GM23338 (cell line): Measurements from ENCODE around the gene NECTIN3. TPM values are rescaled to one million over a fixed set of nuclear protein-coding genes. Genes with fewer than 3 reads are reported as not detected.

Experiments used
- ATAC-seq: fragments of 200-7000 bp; cut with Tn5 transposase; 3 replicates; pipeline ENCODE4 v1.9.1; 2020
- DNase-seq: peaks from one replicate; pipeline ENCODE4 v3.0.0-alpha.2; 2015; ENCODE audit warnings: low spot score
- H2AFZ ChIP-seq: fragments of 200-600 bp; sonication (generic); 2 replicates; pipeline ENCODE4 v1.8.0; 2016; ENCODE audit warnings: antibody characterized with exemption, mild to moderate bottlenecking, moderate library complexity
- H3F3A ChIP-seq: fragments of 200-600 bp; sonication (generic); replicated peaks from 2 replicates; pipeline ENCODE4 v1.8.0; 2017; ENCODE audit warnings: antibody characterized with exemption, mixed run types, low read depth
- H3K27ac ChIP-seq: fragments of 200-600 bp; sonication (generic); 2 replicates; pipeline ENCODE4 v1.6.1; 2016; ENCODE audit warnings: low read depth
- H3K27me3 ChIP-seq: fragments of 200-600 bp; sonication (generic); 2 replicates; pipeline ENCODE4 v1.8.0; 2016; ENCODE audit warnings: mild to moderate bottlenecking, mixed run types, moderate library complexity; ENCODE audit not compliant: insufficient read depth
- H3K36me3 ChIP-seq: fragments of 200-600 bp; sonication (generic); 2 replicates; pipeline ENCODE4 v1.8.0; 2016; ENCODE audit warnings: mild to moderate bottlenecking; ENCODE audit not compliant: insufficient read depth
- H3K4me1 ChIP-seq: fragments of 200-600 bp; sonication (generic); 2 replicates; pipeline ENCODE4 v1.8.0; 2016; ENCODE audit warnings: mild to moderate bottlenecking, moderate library complexity; ENCODE audit not compliant: insufficient read depth
- H3K4me2 ChIP-seq: fragments of 200-600 bp; sonication (generic); 2 replicates; pipeline ENCODE4 v1.7.1; 2017; ENCODE audit warnings: mixed run types
- H3K4me3 ChIP-seq: fragments of 200-600 bp; sonication (generic); 2 replicates; pipeline ENCODE4 v1.6.1; 2016; ENCODE audit warnings: mixed run types
- H3K79me2 ChIP-seq: fragments of 200-600 bp; sonication (generic); replicated peaks from 2 replicates; pipeline ENCODE4 v1.8.0; 2017; ENCODE audit warnings: mild to moderate bottlenecking; ENCODE audit not compliant: insufficient read depth
- H3K9me2 ChIP-seq: fragments of 200-600 bp; sonication (generic); 2 replicates; pipeline ENCODE4 v1.8.0; 2017; ENCODE audit not compliant: insufficient read depth
- H4K20me1 ChIP-seq: fragments of 200-600 bp; sonication (generic); replicated peaks from 2 replicates; pipeline ENCODE4 v1.8.0; 2017; ENCODE audit warnings: mild to moderate bottlenecking; ENCODE audit not compliant: insufficient read depth
- H3K27ac Mint-ChIP-seq: 2 replicates; pipeline ENCODE4 v1.8.0; 2020; ENCODE audit warnings: inconsistent platforms, mild to moderate bottlenecking, moderate library complexity, mixed read lengths
- H3K27me3 Mint-ChIP-seq: 3 replicates; pipeline ENCODE4 v1.8.0; 2022; ENCODE audit warnings: low read depth, mild to moderate bottlenecking, moderate library complexity, mixed read lengths, inconsistent platforms; ENCODE audit not compliant: insufficient read depth, poor library complexity
- H3K36me3 Mint-ChIP-seq: 3 replicates; pipeline ENCODE4 v1.8.0; 2021; ENCODE audit warnings: low read depth, mild to moderate bottlenecking, inconsistent platforms, moderate library complexity, mixed read lengths
- H3K4me1 Mint-ChIP-seq: 3 replicates; pipeline ENCODE4 v1.8.0; 2020; ENCODE audit warnings: mild to moderate bottlenecking, inconsistent platforms, mixed read lengths
- H3K4me3 Mint-ChIP-seq: 3 replicates; pipeline ENCODE4 v1.8.0; 2021; ENCODE audit warnings: moderate library complexity, mild to moderate bottlenecking, inconsistent platforms, mixed read lengths
- H3K9me3 Mint-ChIP-seq: 3 replicates; pipeline ENCODE4 v1.8.0; 2020; ENCODE audit warnings: moderate library complexity, mild to moderate bottlenecking, inconsistent platforms, mixed read lengths
- CREB1 ChIP-seq: fragments of 250-450 bp; sonication (Bioruptor Pico); IDR thresholded peaks from 2 replicates; pipeline ENCODE4 v1.5.0; 2020; ENCODE audit warnings: low read depth, mild to moderate bottlenecking, moderate library complexity
- EZH2 ChIP-seq: fragments of 200-600 bp; sonication (generic); IDR thresholded peaks from one replicate; pipeline ENCODE4 v1.8.0; 2017; ENCODE audit warnings: antibody characterized with exemption, mild to moderate bottlenecking, low read depth; ENCODE audit not compliant: unreplicated experiment
- EZH2phosphoT487 ChIP-seq: fragments of 200-600 bp; sonication (generic); IDR thresholded peaks from one replicate; pipeline ENCODE4 v1.8.1; 2018; ENCODE audit warnings: antibody characterized with exemption; ENCODE audit not compliant: unreplicated experiment
- JUNB ChIP-seq: IDR thresholded peaks from one replicate; pipeline ENCODE4 v1.6.1; 2016; ENCODE audit warnings: antibody characterized with exemption; ENCODE audit not compliant: unreplicated experiment
- NANOG ChIP-seq: IDR thresholded peaks from 2 replicates; pipeline ENCODE4 v1.6.1; 2016; ENCODE audit warnings: antibody characterized with exemption, borderline replicate concordance
- POLR2AphosphoS5 ChIP-seq: IDR thresholded peaks from 2 replicates; pipeline ENCODE4 v1.6.1; 2016; ENCODE audit warnings: antibody characterized with exemption, low read depth
- ZNF114 ChIP-seq: fragments of 250-450 bp; sonication (Bioruptor Pico); IDR thresholded peaks from 2 replicates; pipeline ENCODE4 v1.5.0; 2020; ENCODE audit warnings: mild to moderate bottlenecking, moderate library complexity
- ZNF331 ChIP-seq: fragments of 250-450 bp; sonication (Bioruptor Pico); IDR thresholded peaks from 2 replicates; pipeline ENCODE4 v1.5.0; 2020; ENCODE audit warnings: low read depth, mild to moderate bottlenecking, moderate library complexity
- polyA plus RNA-seq: library from polyadenylated mRNA; unstranded; fragments of >200 nt; fragmentation: Nextera tagmentation; extraction: Ambion mirVana; gene quantifications from 2 replicates; pipeline ENCODE4 v1.2.1, GENCODE V29; 2016
- total RNA-seq: library from RNA; depleted of rRNA; stranded (reverse); fragments of >200 nt; shearing (Covaris generic); gene quantifications from 2 replicates; pipeline ENCODE4 v1.2.3, GENCODE V29; 2014
- TF ChIP-seq, protein P1 (sequence below): IDR thresholded peaks from 2 replicates; pipeline ENCODE4 v1.6.1; 2016; ENCODE audit warnings: antibody characterized with exemption
- TF ChIP-seq, protein P2 (sequence below): IDR thresholded peaks from one replicate; pipeline ENCODE4 v1.6.1; 2018; ENCODE audit warnings: antibody characterized with exemption; ENCODE audit not compliant: unreplicated experiment
- TF ChIP-seq, protein P3 (sequence below), 2 experiments: fragments of 200-600 bp in 1 of 2; sonication (generic) in 1 of 2; conservative IDR thresholded peaks; 2 replicates each; pipeline versions ENCODE4 v1.5.1 to v1.6.1; 2016 to 2017; ENCODE audit warnings: antibody characterized with exemption in 2 of 2, low read depth in 2 of 2, mild to moderate bottlenecking in 2 of 2, moderate library complexity in 1 of 2

NECTIN3 gene
- total and polyA plus RNA-seq, 2 experiments from 2014 or later = 16.0 to 48.2 TPM

DNA sequence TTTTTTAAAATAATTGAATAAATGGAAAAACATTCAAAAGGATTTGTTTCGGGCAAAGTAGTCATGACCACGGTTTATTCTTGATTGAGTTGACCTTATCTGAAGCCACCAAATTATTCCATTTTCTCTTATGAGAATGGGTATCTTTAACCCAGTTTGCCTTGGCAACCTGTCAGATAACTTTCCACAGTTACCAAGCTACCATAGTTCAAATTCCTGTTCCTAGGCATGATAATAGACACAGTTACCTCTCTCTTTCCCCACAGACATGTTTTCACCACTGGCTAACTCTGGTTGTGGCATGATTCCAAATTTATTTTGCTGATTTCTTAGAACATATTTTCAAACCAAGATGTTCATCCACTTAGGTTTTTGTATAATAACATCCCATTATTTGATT lies 84.9 kb downstream of the NECTIN3 start:
- H3K9me2 ChIP-seq = no peaks in the 10 kb centered on the region
- H2AFZ ChIP-seq = no peak overlapping the region
- H3K4me1 Mint-ChIP-seq = peaks cover 16% of the 10 kb centered on the region
- TF ChIP-seq NANOG = no peak
- no peak overlapping the region for H3K4me2 ChIP-seq
- H3K27me3 Mint-ChIP-seq = no peaks in the 10 kb centered on the region
- DNase-seq (peak; percentile 35), ATAC-seq (no peak)
- H3K27ac ChIP-seq = no peak overlapping the region
- no peaks in the 10 kb centered on the region for H4K20me1 ChIP-seq
- H3K36me3 Mint-ChIP-seq = peaks cover 40% of the 10 kb centered on the region
- H3K36me3 ChIP-seq = no peaks in the 10 kb centered on the region
- no peak overlapping the region for H3K4me3 Mint-ChIP-seq
- no peaks in the 10 kb centered on the region for H3K27me3 ChIP-seq
- H3K4me1 ChIP-seq = peaks cover 7% of the 10 kb centered on the region
- no peaks in the 10 kb centered on the region for H3K9me3 Mint-ChIP-seq
- H3K27ac Mint-ChIP-seq = no peak overlapping the region
- no peaks in the 10 kb centered on the region for H3K79me2 ChIP-seq
- H3F3A ChIP-seq = no peaks in the 10 kb centered on the region
- no peak overlapping the region for H3K4me3 ChIP-seq

DNA sequence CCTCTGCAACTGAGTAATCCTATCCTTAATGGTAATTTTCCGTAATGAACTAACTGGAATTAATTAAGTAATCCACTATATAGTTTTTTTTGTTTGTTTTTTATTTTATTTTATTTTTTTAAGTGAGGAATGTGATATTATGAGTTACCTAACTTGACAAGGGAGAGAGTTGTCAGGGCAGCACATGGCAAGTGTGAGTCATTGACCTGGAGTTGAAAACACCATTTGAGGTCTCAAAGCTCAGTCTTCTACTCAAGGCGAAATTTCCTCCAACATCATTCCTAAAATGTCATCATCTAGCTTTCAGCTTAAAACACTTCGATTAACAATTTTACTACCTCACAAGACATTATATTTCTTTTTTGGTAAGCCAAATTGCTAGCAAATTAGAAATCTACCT lies 87.8 kb downstream of the NECTIN3 start:
- H3K36me3 ChIP-seq = no peaks in the 10 kb centered on the region
- H3K4me3 ChIP-seq = no peak overlapping the region
- no peak overlapping the region for H3K4me2 ChIP-seq
- Mint-ChIP-seq H3K27me3 (no peaks in the 10 kb centered on the region), H3K9me3 (no peaks in the 10 kb centered on the region), H3K4me3 (no peak overlapping the region), H3K27ac (no peak overlapping the region), H3K4me1 (peaks cover 4% of the 10 kb centered on the region), H3K36me3 (peaks cover 45% of the 10 kb centered on the region)
- H3K79me2 ChIP-seq = no peaks in the 10 kb centered on the region
- no peaks in the 10 kb centered on the region for H3K27me3 ChIP-seq
- H2AFZ ChIP-seq = no peak overlapping the region
- no peaks in the 10 kb centered on the region for H3F3A ChIP-seq
- no peaks in the 10 kb centered on the region for H3K9me2 ChIP-seq
- DNase-seq (no peak), ATAC-seq (no peak)
- no peaks in the 10 kb centered on the region for H3K4me1 ChIP-seq
- H3K27ac ChIP-seq = no peak overlapping the region
- H4K20me1 ChIP-seq = no peaks in the 10 kb centered on the region
- no peak for TF ChIP-seq NANOG
- TF ChIP-seq, protein P1, sequence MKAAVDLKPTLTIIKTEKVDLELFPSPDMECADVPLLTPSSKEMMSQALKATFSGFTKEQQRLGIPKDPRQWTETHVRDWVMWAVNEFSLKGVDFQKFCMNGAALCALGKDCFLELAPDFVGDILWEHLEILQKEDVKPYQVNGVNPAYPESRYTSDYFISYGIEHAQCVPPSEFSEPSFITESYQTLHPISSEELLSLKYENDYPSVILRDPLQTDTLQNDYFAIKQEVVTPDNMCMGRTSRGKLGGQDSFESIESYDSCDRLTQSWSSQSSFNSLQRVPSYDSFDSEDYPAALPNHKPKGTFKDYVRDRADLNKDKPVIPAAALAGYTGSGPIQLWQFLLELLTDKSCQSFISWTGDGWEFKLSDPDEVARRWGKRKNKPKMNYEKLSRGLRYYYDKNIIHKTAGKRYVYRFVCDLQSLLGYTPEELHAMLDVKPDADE = no peak
- TF ChIP-seq CREB1 (CRISPR knock-in tag) = no peak
- TF ChIP-seq ZNF114 = no peak

DNA sequence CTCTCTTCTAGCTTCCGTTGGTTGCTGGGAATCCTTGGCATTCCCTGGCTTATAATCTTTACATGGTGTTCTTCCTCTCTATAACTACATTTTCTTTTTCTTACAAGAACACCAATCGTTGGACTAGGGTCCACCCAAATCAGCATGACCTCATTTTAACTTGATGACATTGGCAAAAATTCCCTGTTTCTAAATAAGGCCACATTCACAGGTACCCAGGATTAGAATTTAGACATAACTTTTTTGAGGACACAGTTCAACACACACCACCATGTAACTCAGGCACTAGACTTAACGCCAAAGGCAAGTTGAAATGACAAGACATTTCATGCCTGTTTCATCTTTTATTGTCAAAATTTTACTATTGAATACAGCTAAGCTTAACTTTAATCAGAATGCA lies 93.0 kb downstream of the NECTIN3 start:
- H3K4me3 Mint-ChIP-seq = no peak overlapping the region
- Histone ChIP-seq H3K27me3 (no peaks in the 10 kb centered on the region), H2AFZ (no peak overlapping the region), H3K79me2 (no peaks in the 10 kb centered on the region), H3K4me2 (no peak overlapping the region), H3K4me1 (no peaks in the 10 kb centered on the region), H3K36me3 (no peaks in the 10 kb centered on the region), H3F3A (no peaks in the 10 kb centered on the region), H3K4me3 (no peak overlapping the region), H3K9me2 (no peaks in the 10 kb centered on the region), H3K27ac (no peak overlapping the region), H4K20me1 (no peaks in the 10 kb centered on the region)
- H3K4me1 Mint-ChIP-seq = no peaks in the 10 kb centered on the region
- H3K36me3 Mint-ChIP-seq = peaks cover 41% of the 10 kb centered on the region
- ATAC-seq (no peak), DNase-seq (no peak)
- no peaks in the 10 kb centered on the region for H3K9me3 Mint-ChIP-seq
- H3K27ac Mint-ChIP-seq = no peak overlapping the region; the same call in 1 of the 2 replicates
- H3K27me3 Mint-ChIP-seq = no peaks in the 10 kb centered on the region
- TF ChIP-seq, protein P2, sequence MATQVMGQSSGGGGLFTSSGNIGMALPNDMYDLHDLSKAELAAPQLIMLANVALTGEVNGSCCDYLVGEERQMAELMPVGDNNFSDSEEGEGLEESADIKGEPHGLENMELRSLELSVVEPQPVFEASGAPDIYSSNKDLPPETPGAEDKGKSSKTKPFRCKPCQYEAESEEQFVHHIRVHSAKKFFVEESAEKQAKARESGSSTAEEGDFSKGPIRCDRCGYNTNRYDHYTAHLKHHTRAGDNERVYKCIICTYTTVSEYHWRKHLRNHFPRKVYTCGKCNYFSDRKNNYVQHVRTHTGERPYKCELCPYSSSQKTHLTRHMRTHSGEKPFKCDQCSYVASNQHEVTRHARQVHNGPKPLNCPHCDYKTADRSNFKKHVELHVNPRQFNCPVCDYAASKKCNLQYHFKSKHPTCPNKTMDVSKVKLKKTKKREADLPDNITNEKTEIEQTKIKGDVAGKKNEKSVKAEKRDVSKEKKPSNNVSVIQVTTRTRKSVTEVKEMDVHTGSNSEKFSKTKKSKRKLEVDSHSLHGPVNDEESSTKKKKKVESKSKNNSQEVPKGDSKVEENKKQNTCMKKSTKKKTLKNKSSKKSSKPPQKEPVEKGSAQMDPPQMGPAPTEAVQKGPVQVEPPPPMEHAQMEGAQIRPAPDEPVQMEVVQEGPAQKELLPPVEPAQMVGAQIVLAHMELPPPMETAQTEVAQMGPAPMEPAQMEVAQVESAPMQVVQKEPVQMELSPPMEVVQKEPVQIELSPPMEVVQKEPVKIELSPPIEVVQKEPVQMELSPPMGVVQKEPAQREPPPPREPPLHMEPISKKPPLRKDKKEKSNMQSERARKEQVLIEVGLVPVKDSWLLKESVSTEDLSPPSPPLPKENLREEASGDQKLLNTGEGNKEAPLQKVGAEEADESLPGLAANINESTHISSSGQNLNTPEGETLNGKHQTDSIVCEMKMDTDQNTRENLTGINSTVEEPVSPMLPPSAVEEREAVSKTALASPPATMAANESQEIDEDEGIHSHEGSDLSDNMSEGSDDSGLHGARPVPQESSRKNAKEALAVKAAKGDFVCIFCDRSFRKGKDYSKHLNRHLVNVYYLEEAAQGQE = no peak
- TF ChIP-seq CREB1 (CRISPR knock-in tag) (no peak), EZH2 (no peak), EZH2phosphoT487 (no peak), POLR2AphosphoS5 (no peak), NANOG (no peak), ZNF331 (no peak), JUNB (no peak), ZNF114 (no peak)
- TF ChIP-seq, protein P3, sequence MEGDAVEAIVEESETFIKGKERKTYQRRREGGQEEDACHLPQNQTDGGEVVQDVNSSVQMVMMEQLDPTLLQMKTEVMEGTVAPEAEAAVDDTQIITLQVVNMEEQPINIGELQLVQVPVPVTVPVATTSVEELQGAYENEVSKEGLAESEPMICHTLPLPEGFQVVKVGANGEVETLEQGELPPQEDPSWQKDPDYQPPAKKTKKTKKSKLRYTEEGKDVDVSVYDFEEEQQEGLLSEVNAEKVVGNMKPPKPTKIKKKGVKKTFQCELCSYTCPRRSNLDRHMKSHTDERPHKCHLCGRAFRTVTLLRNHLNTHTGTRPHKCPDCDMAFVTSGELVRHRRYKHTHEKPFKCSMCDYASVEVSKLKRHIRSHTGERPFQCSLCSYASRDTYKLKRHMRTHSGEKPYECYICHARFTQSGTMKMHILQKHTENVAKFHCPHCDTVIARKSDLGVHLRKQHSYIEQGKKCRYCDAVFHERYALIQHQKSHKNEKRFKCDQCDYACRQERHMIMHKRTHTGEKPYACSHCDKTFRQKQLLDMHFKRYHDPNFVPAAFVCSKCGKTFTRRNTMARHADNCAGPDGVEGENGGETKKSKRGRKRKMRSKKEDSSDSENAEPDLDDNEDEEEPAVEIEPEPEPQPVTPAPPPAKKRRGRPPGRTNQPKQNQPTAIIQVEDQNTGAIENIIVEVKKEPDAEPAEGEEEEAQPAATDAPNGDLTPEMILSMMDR (conservative IDR thresholded peaks at IDR 0.05; ENCODE audit: low read depth in 2 of 2) = no peak
- TF ChIP-seq, protein P1 = no peak
